Large intestine (tissue), 3 donors: ENCODE data around the gene MCM5. TPM values are rescaled to one million over a fixed set of nuclear protein-coding genes. Genes with fewer than 3 reads are reported as not detected.

ENCODE experiments used
- DNase-seq, 2 donors: peaks; one replicate each; pipeline versions ENCODE4 v3.0.0 to v3.0.0-alpha.2; 2013
- H3K27ac ChIP-seq: one replicate; pipeline ENCODE4 v1.5.1; 2013; ENCODE audit warnings: low read length
- H3K27me3 ChIP-seq: 2 replicates; pipeline ENCODE4 v1.6.1; 2013; ENCODE audit warnings: low read length; ENCODE audit not compliant: control insufficient read depth, insufficient read depth
- H3K36me3 ChIP-seq: 2 replicates; pipeline ENCODE4 v1.6.1; 2013; ENCODE audit warnings: low read length; ENCODE audit not compliant: control insufficient read depth, insufficient read depth
- H3K4me1 ChIP-seq: one replicate; pipeline ENCODE4 v1.6.1; 2013; ENCODE audit warnings: low read length; ENCODE audit not compliant: control insufficient read depth, insufficient read depth
- H3K4me3 ChIP-seq: one replicate; pipeline ENCODE4 v1.5.1; 2013; ENCODE audit warnings: low read length
- H3K9me3 ChIP-seq: one replicate; pipeline ENCODE4 v1.6.1; 2013; ENCODE audit warnings: mild to moderate bottlenecking, low read depth, low read length, moderate library complexity; ENCODE audit not compliant: control insufficient read depth
- WGBS: methylation state at CpG from one replicate; pipeline ENCODE4 v1.1.5; 2013; ENCODE audit warnings: low lambda C conversion rate; ENCODE audit not compliant: insufficient coverage; 5-methylcytosine and 5-hydroxymethylcytosine counted together
- polyA plus RNA-seq: library from polyadenylated mRNA; unstranded; fragments of 120-200 nt; gene quantifications from one replicate; pipeline ENCODE4 v1.2.1, GENCODE V29; 2013

MCM5 gene
- polyA plus RNA-seq, 1 donor: 41.0 TPM

DNA sequence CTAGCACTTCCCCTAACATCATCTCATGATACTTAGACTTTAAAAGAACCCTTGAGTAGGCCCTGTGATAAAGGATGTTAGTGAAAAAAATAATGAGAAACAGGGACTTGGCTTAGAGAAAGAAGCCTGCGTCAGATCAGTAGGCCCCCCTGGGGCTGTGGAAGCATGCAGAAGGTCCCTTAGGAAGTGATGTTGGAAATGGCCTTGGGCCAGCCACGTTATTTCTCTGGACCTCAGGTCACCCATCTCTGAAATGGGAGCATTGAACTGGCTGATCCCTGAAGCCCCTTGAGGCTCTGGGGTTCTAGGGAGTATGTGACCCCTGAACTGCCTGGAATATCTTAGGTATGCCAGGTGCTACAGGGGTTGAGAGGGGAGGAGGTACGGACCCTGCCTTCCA lies 40.2 kb downstream of the MCM5 start:
- Histone ChIP-seq H3K9me3 (no peaks in the 10 kb centered on the region), H3K27me3 (no peaks in the 10 kb centered on the region), H3K27ac (no peak overlapping the region), H3K4me1 (no peaks in the 10 kb centered on the region), H3K36me3 (peaks cover 2% of the 10 kb centered on the region), H3K4me3 (no peak overlapping the region)
- WGBS: 100% methylated on average over 1 of the region's 3 CpGs
- no peak for DNase-seq

DNA sequence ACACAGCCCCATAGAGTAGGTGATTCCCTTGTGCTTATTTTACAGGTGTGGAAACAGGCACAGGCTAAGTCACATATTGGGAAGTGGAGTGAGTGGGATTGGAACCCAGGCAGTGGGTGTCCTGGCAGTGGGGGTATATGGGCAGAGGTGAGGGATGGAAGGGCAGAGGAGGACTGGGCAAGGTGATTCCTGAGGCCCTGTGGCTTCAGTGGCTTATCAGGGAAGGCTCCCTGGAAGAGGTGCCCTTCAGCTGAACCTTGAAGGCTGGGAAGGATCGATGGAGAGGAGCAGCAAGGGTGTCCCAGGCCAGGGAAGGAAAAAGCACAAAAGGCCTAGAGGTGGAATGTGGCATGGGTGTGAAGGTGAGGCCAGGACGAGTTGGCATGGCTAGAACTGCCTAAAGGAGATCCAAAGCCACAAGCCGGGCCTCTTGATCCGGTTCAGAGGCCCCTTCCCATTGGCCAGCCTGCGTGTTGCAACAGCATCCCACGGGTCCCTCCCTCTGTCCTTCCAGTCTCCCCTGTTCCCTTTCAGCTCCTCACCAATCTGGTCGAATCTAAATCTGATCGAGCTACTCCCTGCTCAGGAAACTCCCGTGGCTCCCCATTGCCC lies 41.7 kb downstream of the MCM5 start:
- Histone ChIP-seq H3K27me3 (no peaks in the 10 kb centered on the region), H3K4me1 (no peaks in the 10 kb centered on the region), H3K9me3 (no peaks in the 10 kb centered on the region), H3K36me3 (peaks cover 2% of the 10 kb centered on the region), H3K4me3 (no peak overlapping the region), H3K27ac (no peak overlapping the region)
- WGBS: no CpG with 5 or more reads among the region's 9 CpGs
- no peak for DNase-seq

DNA sequence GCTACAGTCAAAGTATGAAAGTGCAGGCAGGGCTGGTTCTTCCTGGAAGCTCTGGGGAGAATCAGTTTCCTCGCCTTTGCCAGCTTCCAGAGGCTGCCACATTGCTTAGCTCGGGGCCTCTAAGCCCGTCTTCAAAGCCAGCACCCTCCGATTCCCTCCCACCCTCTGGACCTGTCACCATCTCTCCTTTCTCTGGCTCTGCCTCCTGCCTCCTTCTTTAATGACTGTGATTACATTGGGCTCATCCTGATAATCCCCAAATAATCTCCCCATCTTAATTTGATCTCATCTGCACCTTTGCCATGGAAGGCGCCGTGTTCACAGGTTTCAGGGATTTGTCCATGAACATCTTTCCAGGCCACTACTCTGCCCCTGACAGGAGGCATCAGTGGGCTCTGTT lies 42.5 kb downstream of the MCM5 start:
- Histone ChIP-seq H3K36me3 (peaks cover 2% of the 10 kb centered on the region), H3K27me3 (no peaks in the 10 kb centered on the region), H3K4me3 (no peak overlapping the region), H3K4me1 (no peaks in the 10 kb centered on the region), H3K27ac (no peak overlapping the region), H3K9me3 (no peaks in the 10 kb centered on the region)
- WGBS: no CpG with 5 or more reads among the region's 6 CpGs
- no peak for DNase-seq

DNA sequence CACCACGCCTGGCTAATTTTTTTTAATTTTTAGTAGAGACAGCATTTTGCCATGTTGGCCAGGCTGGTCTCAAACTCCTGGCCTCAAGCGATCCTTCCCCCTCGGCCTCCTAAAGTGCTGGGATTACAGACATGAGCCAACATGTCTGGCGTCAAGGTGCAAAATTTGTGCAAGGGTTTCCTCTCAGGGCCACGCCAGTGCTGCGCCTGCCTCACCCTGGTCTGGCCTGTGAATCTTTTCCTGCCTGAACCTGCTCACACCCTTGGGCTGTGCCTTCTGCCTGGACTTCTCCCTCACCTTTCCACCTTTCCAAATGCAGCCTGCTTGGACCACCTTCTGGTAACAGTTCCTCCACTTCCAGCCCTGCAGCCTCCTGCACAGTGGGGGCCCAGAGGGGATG lies 43.4 kb downstream of the MCM5 start:
- H3K9me3 ChIP-seq: no peaks in the 10 kb centered on the region
- no peak overlapping the region for H3K27ac ChIP-seq
- WGBS: no CpG with 5 or more reads among the region's 6 CpGs

DNA sequence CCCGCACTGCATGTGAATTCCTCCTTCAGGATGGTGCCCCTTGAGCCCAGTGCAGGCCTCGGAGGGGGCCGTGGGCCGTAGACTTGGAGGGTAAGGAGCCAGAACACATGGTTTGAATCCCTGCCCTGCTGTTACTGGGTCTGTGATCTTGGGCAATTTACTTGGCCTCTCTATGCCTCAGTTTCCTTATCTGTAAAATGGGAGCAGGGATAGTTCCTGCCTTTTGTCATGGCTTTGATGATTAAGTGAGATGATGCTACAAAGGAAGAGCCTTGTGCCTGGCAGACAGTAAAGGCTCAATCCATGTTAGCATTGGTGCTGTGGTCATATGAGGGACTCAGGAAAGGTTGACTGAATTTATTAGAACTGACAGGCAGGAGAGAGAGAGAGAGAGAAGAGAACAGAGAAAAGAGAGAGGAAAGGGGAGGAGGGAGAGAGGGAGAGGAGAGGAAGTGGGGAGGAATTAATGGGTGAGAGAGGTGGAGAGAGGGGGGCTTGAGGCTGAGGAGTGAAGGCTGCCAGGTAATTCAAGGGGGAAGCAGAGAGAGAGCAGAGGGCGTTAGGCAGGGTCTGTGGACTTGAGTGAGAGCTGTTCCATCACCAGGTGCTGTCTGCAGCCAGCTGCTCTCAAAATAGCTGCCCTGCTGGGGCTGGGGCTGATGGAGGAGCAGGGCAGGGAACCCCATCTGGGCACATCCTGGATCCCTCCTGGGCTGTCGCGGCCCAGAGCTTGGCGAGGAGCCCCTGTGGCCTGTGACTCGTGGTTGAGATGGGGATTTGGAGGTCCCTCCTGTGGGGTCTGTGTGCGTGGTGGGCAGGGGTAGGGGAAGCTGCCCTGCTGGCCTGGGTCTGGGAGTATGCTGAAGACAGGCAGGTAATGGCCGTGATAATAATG lies 44.1 kb downstream of the MCM5 start:
- no CpG with 5 or more reads among the region's 11 CpGs for WGBS

More for the DNA sequence above, 43.4 kb downstream of the MCM5 start:
- H3K4me1 ChIP-seq: peaks cover 3% of the 10 kb centered on the region
- H3K4me3 ChIP-seq: no peak overlapping the region
- no peak for DNase-seq
- H3K36me3 ChIP-seq: peaks cover 2% of the 10 kb centered on the region
- H3K27me3 ChIP-seq: no peaks in the 10 kb centered on the region

DNA sequence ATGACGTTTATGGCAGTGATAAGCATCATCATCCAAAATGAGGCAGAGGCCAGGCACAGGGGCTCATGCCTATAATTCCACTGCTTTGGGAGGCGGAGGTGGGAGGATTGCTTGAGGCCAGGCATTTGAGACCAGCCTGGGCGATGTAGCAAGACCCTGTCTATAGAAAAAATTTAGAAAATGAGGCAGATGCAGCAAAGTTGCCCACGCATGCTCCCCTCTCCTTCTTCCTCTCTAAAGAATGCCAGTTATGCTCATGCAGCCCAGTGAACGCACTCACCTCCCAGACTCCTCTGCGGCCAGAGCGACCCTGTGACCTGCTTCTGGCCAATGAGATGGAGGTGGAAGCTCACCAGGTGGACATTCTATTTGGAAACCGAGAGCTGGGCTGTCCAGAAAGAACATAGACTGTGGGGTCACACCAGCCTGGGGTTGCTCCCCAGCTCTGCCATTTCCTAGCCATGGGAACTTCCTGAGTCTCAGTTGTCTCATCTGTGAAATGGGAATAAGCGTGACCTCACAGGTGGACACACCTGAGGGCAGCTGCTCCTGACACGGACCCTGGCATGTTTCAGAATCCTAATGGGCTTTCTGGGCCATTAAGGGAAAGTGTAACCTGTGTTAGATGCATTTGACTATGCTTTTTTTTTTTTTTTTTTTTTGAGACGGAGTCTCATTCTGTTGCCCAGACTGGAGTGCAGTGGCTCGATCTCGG lies 44.9 kb downstream of the MCM5 start:
- no peaks in the 10 kb centered on the region for H3K27me3 ChIP-seq
- DNase-seq: no peak
- H3K27ac ChIP-seq: no peak overlapping the region
- WGBS: no CpG with 5 or more reads among the region's 13 CpGs
- H3K36me3 ChIP-seq: peaks cover 2% of the 10 kb centered on the region
- no peaks in the 10 kb centered on the region for H3K9me3 ChIP-seq
- peaks cover 3% of the 10 kb centered on the region for H3K4me1 ChIP-seq
- no peak overlapping the region for H3K4me3 ChIP-seq

More for the DNA sequence above, 44.1 kb downstream of the MCM5 start:
- no peak for DNase-seq
- Histone ChIP-seq H3K4me3 (no peak overlapping the region), H3K27ac (no peak overlapping the region), H3K4me1 (peaks cover 3% of the 10 kb centered on the region), H3K36me3 (peaks cover 2% of the 10 kb centered on the region), H3K27me3 (no peaks in the 10 kb centered on the region), H3K9me3 (no peaks in the 10 kb centered on the region)

DNA sequence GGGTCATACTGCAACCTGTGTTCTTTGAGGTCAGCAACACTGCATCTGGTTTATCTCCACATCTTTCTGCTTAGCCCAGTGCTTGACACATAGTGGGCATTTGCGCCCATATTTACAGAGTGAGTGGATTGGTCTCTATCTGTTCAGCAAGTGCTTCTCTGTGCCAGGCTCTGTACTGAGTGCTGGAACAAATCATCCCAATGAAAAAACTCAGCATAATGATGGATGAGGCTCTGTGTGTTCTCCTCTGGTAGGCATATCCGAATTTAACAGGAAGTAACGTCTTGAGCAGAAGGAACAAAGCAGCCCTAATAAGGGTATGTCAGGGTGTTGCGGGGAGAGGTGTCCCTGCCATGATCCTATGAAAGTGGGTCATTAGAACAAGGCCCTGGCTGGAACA lies 46.0 kb downstream of the MCM5 start:
- DNase-seq: no peak
- peaks cover 3% of the 10 kb centered on the region for H3K4me1 ChIP-seq
- no peaks in the 10 kb centered on the region for H3K9me3 ChIP-seq
- no peak overlapping the region for H3K27ac ChIP-seq
- peaks cover 2% of the 10 kb centered on the region for H3K36me3 ChIP-seq
- no peak overlapping the region for H3K4me3 ChIP-seq
- no CpG with 5 or more reads among the region's 4 CpGs for WGBS
- no peaks in the 10 kb centered on the region for H3K27me3 ChIP-seq

DNA sequence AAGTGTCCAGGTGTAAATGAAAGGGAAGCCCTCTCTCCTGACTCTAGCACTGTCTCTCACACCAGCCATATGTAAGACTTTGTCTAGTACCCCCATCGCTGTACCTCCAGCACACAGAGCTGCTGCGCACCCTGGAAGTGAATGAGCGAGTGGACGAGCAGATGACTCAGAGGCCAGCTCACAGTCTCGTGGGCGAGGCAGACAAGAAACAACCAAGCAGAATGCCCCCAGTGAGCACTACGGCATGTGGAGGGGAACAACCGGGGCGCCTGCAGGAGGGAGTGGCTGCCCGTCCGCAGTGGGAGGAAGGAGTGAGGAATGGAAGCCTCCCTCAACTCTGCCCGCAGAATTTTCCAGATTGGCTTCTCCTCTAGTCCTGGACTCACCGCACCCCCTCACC lies 46.4 kb downstream of the MCM5 start:
- WGBS: no CpG with 5 or more reads among the region's 13 CpGs
- Histone ChIP-seq H3K36me3 (peaks cover 2% of the 10 kb centered on the region), H3K27ac (no peak overlapping the region), H3K4me1 (peaks cover 3% of the 10 kb centered on the region), H3K9me3 (no peaks in the 10 kb centered on the region), H3K27me3 (no peaks in the 10 kb centered on the region), H3K4me3 (no peak overlapping the region)
- no peak for DNase-seq

DNA sequence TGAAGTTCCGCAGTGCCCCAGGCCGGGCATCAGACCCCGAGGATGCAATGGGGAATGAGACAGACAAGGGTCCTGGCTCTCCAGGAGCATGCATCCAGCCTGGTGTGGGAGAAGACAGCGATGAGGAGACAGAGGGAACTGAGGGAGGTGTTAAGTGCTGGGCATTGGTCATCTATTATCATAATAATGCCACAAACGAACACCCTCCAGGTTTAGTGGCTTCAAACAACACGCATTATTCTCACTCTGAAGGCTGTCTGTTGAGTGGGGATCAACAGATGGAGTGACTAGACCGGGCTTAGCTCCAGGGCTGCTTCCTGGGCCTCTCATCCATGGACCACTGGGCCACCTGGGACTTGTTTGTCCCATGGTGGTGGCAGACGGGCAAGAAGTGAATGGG lies 48.6 kb downstream of the MCM5 start:
- no peak for DNase-seq
- no CpG with 5 or more reads among the region's 8 CpGs for WGBS
- Histone ChIP-seq H3K27ac (no peak overlapping the region), H3K4me1 (peaks cover 3% of the 10 kb centered on the region), H3K36me3 (peaks cover 2% of the 10 kb centered on the region), H3K27me3 (no peaks in the 10 kb centered on the region), H3K9me3 (no peaks in the 10 kb centered on the region), H3K4me3 (no peak overlapping the region)

DNA sequence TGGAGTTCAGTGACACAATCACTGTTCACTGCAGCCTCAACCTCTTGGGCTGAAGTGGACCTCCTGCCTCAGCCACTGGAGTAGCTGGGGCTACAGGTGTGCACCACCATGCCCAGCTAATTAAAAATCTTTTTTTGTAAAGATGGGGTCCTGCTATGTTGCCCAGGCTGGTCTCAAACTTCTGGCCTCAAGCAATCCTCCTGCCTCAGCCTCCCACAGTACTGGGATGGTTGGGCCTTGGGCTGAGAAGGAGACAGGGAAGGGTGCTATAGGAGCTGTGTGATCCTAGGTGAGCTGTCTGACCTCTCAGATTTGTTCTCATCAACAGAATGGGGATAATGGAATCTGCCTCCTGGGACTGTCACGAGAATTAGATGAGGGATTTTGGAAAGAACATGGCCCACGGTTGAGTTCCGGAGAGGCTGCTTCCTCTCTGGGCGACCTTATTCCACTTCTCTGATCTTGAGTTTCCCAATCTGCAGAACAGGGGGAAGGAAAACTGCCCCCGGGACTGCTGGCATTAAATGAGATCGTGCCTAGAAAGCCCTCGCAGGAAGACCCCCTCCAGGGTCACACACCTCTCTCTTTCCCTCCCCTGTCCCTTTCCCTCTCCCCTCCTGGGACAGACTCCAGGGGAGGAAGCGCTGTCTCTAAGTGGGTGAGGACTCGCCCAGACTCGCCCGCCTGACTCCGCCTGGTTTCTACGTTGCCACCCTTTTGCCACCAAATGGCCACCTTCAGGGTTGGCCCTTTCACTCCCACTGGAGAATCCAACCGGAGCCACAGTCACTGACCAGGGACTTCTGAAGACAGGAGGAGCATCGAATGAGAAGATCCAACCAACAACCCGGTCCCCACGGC lies 50.1 kb downstream of the MCM5 start:
- Histone ChIP-seq H3K27me3 (no peaks in the 10 kb centered on the region), H3K4me3 (no peak overlapping the region), H3K36me3 (peaks cover 2% of the 10 kb centered on the region), H3K27ac (no peak overlapping the region), H3K4me1 (peaks cover 3% of the 10 kb centered on the region), H3K9me3 (no peaks in the 10 kb centered on the region)
- WGBS: 91% methylated on average over 4 of the region's 17 CpGs
- DNase-seq: no peak
